HG03097 (cell line): ENCODE measurements around the gene NALCN.

Experiments used
- ATAC-seq: cut with Tn5 transposase; IDR thresholded peaks from one replicate; pipeline ENCODE4 v1.9.1; 2021; ENCODE audit not compliant: unreplicated experiment, low FRiP score

NALCN gene

GRCh38 chr13:101415358-101416174, 742 bp downstream of the NALCN start:
- no peak for ATAC-seq

GRCh38 chr13:101412076-101412475, 4.2 kb downstream of the NALCN start:
- no peak for ATAC-seq

GRCh38 chr13:101408992-101409656, 7.2 kb downstream of the NALCN start:
- no peak for ATAC-seq

GRCh38 chr13:101408154-101408553, 8.2 kb downstream of the NALCN start:
- no peak for ATAC-seq

GRCh38 chr13:101406791-101407190, 9.5 kb downstream of the NALCN start:
- no peak for ATAC-seq

- ATAC-seq, result no peak
Observed at GRCh38 chr13:101401196-101401595, 15.1 kb downstream of the NALCN start.

GRCh38 chr13:101399365-101399764, 16.9 kb downstream of the NALCN start:
- ATAC-seq, result no peak

GRCh38 chr13:101398920-101399319, 17.4 kb downstream of the NALCN start:
- ATAC-seq, result no peak

- ATAC-seq, result no peak
Observed at GRCh38 chr13:101398191-101398590, 18.1 kb downstream of the NALCN start.

- no peak for ATAC-seq
Observed at GRCh38 chr13:101397742-101398141, 18.6 kb downstream of the NALCN start.

GRCh38 chr13:101394605-101395004, 21.7 kb downstream of the NALCN start:
- ATAC-seq, result no peak

- no peak for ATAC-seq
Observed at GRCh38 chr13:101393140-101393539, 23.2 kb downstream of the NALCN start.

- no peak for ATAC-seq
Observed at GRCh38 chr13:101390461-101390860, 25.8 kb downstream of the NALCN start.

GRCh38 chr13:101384929-101385328, 31.4 kb downstream of the NALCN start:
- ATAC-seq, result no peak

- no peak for ATAC-seq
Observed at GRCh38 chr13:101383595-101383994, 32.7 kb downstream of the NALCN start.

GRCh38 chr13:101382701-101383100, 33.6 kb downstream of the NALCN start:
- no peak for ATAC-seq

GRCh38 chr13:101382086-101382485, 34.2 kb downstream of the NALCN start:
- no peak for ATAC-seq

GRCh38 chr13:101360525-101360924, 55.8 kb downstream of the NALCN start:
- ATAC-seq, result no peak

GRCh38 chr13:101354895-101355294, 61.4 kb downstream of the NALCN start:
- no peak for ATAC-seq

- no peak for ATAC-seq
Observed at GRCh38 chr13:101346942-101347728, 69.2 kb downstream of the NALCN start.

- ATAC-seq, result no peak
Observed at GRCh38 chr13:101346161-101346560, 70.1 kb downstream of the NALCN start.
